Activated CD4-positive, alpha-beta T cell treated with anti-CD3 and anti-CD28 coated beads for 24 hours (primary cell): ENCODE results near the gene COA5.

Source experiments
- DNase-seq, 2 donors: peaks; one replicate each; pipeline ENCODE4 v3.0.0-alpha.2; 2020; ENCODE audit warnings: low read depth in 2 of 2

The COA5 gene

DNA sequence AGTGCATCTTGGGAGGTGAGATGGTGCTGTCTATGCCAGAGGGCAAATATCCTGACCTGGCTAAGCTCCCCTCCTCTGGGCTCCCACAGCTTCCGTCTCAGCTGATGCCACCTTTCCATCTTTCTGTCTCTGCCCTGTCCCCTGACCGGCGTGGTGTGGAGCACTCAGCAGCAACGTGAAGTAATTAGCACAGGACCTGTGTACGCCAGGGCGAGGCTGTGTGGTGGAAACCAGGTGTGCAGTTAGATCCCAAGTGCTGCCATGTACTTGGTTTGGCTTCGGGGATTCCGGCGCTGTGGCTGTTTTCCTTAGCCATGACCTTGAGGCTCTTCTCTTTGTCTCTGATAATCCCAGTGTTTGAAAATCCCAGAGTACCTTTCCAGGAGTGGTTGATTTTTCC is 36.5 kb downstream of the COA5 start:
- DNase-seq = no peak

DNA sequence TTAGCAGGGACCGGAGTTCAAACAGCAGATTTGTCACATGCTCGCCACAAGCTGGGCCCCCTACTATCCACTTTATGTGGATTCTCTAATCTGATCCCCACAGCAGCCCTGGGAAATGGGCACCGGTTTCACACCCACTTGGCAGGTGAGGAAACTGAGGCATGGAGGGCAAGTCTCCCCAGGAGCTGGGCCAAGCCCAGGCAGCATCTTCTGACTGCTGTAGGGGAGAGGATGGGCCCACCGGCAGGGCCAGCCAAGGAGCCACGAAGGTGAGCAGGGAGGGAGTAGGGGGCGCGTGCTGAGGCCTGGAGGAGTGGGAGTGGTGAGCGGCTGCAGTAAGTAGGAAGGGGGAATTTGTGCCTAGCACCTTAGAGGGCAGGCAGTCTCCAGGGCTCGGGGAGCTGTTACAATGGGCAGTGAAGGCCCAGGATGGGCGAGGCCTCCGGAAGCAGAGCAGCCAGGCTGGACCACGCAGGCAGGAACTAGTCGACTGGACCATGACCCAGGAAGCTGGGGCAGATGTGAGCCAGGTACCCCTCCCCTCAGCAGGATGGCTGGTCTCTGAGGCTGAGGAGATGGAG is 37.1 kb downstream of the COA5 start:
- no peak for DNase-seq

DNA sequence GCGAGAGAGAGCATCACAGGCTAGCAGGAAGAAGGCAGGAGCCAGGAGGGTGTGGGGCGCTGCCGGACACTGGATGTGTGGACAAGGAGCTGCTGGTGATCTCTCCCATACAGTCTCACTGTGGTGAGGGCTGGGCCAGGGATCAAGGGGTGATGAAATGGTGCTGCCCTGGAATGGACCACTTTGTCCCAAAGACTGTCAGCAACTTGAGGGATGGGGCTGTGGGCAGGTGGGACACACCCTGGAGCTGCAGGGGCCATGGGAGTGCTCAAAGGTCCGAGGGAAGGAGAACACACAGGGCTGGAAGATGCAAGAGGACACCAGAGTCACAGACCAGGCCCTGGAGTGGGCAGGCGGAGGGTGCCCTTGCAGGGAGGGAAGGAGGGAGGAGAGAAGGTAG is 38.0 kb downstream of the COA5 start:
- no peak for DNase-seq

DNA sequence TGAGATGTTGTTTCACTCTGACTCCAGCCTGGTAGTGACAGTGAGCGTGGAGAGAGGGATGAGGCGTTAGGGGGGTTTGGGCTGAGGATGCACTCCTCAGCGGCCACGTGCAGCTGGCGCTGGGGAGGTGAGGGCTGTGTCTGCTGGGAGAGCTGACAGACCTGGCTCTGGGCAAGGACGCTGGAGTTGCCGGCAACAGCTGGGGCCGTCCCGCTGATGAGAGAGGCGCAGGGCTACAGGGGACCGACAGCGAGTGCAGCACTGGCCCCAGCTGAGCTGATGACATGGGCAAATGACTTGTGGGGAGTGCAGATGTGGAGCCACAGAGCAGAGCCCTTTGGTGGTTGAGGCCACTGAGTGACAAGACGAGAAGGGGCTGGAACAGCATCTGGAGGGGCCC is 38.4 kb downstream of the COA5 start:
- DNase-seq = no peak

DNA sequence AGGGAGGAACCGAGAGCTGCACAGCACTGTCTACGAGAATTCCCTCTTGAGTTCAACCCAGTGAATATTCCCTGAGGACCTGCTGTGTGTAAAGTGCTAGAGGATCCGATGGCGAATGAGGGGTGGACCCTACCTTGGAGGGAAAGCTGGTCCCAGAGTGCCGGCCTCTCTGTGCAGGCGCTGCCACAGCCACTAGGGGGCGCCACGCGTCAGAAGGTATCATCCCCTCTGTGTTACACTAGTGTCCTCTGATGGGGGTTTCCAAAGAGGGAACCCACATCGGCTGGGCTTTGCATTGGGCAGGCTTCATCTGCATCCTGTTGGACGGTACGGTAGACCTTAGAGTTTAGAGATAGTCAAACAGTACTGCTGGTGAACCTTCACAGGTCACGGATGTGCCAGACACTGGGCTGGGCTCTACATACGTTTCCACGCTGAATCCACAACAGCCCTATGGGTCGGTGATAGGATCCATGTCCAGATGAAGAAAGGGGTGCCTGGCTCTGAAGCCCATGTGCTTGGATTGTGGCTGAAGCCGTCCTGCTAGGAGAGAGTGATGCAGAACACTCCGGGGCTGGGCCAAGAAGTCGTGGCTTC is 39.0 kb downstream of the COA5 start:
- DNase-seq = peak; percentile 58 to 69

DNA sequence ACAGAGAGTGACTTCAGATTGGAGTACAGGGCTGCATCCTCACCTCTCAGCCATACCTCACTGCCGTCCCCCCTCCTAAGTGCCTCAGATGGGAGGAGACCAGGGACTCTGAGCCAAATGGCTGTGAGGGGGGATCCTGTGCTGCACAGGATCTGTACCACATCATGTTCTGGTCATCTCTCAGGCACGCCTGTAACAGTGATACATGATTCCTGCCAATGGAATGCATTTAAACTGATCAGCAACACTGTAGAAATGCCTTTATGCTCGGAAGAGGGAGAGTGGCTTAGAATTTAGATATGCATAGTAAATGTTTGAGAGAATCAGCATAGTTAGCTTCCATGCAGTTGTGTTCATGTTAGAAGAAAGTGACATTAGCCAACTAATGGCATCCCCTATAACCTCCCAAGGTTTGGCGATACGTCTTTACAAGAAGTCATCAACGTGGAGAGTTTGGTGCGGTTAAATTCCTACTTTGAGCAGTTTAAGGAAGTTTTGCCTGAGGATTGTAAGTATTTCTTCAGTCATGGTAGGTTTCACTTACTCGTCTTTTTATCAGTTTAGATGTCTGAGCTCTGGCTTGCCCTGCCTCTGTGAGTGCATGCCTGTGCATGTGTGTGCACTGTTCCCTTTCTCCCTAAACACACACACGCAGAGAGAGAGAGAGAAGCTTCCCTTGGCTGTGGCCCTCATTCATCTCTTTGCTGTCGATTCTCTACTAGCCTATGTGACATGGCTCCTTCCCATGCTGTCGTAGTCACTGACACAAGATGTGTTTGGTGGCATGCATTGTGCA is 40.0 kb downstream of the COA5 start:
- no peak for DNase-seq

DNA sequence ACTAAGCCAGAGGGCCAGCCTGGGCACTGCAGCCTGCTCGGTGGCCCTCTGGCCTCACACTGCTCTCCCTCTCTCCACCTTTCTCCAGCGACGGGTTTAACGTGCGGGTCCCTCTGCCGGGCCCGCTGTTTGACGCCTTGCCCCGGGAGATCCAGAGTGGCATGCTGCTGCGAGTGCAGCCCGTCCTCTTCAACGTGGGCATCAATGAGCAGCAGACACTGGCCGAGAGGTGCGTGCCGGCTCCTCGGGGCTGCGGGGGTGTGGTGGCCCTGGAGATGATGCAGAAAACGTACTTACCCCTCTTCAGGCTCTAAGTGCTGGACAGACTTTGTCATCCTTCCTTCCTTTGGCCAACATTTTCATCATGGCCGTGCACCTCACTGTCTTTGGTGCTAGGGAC is 42.4 kb downstream of the COA5 start:
- no peak for DNase-seq

DNA sequence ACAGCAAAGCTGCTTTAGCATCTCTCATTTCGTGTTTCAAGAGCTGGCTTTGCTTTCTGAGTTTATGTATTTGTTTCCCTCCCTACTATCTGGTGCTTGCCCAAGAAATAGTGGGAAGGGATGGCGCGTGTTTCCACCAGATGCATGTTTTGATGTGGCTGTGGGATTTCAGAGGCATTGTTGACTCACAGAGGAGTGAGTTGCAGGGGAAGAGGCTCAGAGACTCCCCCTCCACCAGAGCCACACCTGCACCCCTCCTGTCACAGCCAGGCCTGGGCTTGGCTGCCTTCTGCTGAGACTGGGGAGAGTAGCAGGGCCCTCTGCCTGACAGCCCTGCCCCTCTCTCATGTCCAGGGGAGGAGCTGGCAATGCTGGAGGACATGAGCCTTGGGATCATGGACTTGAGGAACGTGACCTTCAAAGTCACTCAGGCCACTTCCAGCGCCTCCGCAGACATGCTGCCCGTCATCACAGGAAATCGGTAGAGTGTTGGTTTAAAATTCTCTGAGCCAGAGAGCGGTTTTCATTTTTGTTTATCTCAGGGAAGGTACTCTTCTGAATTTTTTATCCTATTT is 42.9 kb downstream of the COA5 start:
- DNase-seq = no peak

DNA sequence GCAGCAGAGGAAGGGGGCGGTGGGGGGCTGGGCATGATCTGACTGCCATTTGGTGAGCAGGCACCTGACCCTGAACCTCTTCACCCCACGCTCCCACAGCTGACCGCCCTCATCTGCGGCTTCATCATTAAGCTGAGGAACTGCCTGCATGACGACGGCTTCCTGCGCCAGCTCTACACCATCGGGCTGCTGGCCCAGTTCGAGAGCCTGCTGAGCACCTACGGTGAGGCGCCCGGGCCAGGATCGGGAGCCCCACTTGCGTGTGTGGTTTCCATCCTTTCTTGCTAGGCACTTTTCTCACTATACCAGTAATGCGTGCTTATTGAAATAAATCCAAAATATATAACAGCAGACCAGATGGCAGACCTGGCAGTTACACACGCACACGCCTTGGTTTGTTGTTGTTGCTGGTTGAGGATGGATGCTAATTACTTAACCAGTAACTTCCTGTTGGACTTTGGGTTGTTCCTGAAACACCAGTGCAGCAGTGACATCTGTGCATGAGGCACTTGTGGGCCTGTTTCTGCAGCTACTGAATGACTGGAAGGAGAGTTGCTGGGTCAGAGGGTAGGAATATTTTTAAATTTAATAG is 43.7 kb downstream of the COA5 start:
- no peak for DNase-seq

DNA sequence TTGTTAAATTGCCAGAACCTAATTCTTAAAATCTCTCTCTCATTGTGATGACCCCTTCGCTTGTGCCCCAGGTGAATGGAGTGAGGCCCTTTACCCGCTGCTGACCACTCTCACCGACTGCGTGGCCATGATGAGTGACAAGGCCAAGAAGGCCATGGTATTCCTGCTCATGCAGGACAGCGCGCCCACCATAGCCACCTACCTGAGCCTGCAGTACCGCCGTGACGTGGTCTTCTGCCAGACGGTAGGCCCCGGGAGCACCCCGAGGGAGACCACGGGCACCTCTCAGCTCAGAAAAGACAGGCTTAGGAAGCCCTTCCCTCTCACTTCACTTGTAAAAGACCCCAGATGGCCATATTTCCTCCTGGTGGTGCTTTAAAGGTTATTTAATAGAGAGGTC is 44.9 kb downstream of the COA5 start:
- DNase-seq = no peak

DNA sequence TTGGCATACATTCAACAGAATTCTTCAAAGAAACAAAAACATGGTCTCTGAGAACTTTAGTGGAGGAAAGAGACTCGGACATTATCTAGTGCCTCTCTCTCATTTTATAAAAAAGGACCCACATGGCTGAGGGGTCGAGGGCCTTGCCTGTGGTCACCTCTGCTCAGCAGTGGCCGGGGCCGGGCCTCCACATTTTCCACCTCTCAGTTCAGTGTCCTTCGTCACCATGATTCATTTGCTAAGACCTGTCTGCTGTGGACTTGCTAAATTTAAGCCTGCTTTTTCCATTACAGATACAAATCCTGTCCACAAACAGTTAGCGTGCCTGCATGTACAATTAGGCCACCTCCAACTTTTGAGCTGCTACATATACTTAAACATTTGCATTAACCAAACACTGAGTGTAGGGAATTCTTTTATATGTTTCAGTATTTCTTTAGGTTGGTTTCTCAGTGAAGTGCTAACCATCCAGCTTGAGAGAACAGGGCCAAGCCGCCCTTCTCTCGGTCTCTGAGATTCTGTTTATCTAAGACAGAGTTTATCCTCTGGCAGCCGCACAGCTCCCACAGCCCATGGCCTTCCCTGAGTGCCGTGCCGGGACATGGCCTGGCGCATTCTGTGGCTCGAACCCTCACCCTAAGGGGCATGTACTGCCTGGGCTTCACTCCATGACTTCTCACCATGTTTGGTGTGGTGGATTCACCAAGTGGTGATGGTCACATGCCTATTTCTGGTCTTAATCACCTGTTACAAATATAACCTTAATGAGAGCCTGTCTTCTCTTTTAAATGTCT is 46.2 kb downstream of the COA5 start:
- no peak for DNase-seq

DNA sequence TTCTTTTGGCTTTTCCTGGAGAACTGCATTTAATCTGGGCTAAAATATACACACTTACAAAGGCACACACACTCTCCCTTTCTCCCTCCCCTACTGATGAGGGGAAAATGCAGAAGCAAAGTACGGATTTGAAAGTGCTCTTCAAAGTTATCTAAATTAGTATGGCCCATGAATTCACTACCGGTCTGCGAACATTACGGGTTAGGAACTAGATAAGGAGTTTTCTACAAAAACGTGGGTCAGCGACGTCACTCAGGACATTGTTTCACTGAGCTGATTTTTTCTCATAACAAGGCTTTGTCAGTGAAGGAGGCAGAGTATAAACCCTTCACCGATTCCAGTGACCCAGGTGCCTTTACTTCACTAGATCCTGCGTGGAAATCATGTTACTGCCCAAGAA is 47.3 kb downstream of the COA5 start:
- DNase-seq = no peak

DNA sequence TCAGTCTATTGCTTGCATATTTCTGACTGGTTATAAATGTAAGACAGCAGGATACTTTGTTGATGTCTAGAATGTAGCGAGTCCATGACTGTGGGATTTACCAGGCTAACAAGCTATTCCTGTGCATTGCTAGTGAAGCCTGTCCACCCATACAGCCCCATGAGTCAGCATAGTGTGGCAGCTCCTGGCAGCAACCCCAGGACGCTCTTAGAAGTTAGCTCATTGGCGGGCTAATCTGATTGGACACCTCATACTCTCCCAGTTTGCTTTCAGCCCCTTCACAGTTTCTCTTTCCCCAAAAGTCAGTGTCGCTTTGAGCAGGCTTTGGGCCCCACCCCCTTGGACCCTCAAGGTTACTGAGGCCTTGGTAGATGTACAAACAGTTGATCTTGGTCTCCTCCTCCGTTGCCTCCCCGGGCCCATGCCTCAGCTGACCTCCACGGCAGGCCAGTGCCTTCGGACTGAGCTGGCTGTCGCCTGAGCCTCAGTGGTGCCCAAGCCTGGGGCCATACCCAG is 48.0 kb downstream of the COA5 start:
- DNase-seq = no peak

DNA sequence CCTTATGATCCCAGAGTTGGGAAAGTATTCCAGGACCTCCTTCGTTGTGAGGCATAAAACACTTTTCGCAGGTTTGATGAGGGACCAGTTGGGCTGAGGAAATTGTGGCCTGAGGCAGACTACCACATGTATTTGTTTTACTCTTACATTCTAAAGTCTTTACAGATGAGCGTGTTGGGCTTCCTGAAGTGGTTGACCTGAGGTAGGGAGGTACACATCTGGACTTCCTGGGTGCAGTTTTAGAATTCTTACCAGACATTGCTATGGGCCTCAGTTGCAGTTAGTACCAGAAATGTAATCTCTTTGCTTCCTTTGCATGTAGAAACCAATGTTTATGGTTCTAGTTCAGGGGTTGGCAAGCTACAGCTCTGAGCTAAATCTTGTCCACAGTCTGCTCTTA is 48.7 kb downstream of the COA5 start:
- DNase-seq = no peak

DNA sequence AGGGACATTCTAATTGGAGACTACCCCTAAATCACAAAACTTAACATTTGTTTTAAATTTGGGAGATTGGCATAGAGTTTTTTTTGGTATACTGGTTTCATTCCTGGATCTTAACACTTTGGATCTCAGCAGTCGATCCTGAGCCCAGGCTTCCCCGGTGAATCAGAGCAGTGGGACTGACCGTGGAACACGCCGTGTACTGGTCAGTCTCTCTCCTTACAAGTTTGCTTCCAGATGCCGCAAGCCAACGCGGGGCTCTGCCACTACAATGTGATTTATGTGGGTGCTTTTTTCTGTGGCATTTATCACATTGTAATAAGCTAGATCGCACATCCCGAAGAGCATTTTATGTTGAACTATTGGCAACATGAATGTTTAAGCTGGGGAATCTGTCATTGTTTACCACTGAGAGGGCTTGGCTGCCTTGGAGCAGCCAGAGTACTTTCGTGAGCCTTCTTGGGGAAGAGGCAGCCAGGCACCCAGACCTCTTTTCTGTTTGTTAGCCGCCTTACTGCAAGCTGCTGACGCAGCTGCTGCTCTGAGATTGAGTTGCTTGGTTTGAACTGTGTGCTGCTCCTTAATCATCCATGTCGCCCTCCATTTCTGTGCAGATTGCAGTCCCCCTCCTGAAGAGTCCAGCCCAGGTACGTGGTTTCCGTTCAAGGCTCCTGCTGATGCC is 49.3 kb downstream of the COA5 start:
- no peak for DNase-seq

DNA sequence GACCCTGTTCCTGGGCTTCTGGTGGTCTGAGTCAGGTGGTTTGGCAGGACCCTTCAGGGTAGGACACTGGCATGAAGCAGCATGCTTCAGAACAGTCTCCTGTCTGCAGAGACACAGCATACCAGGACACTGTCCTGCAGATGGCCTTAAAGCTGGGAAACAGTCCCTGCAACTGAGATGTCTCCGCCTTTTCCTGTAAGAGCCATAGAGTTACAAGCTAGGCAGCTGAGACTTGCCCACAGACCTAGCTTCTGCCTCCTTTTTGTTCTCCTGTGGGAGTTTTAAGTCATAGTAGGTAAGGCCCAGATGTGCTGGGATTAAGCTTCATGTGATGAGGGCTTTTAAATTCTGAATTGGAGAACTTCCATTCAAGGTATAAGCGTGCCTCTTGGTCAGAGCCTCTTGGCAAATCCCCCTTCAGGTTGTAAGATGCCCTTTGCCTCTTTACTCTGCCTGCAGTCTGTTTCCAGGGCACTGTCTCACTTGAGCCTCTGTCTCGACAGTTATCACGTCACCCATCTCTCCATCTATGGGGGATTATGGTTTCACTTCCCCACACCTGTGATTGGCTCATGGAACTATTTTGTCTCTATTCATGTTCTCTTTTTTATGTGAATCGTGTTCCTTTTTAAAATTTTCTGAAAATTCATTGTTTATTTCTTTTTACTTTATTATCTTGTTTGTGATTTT is 51.8 kb downstream of the COA5 start:
- no peak for DNase-seq

DNA sequence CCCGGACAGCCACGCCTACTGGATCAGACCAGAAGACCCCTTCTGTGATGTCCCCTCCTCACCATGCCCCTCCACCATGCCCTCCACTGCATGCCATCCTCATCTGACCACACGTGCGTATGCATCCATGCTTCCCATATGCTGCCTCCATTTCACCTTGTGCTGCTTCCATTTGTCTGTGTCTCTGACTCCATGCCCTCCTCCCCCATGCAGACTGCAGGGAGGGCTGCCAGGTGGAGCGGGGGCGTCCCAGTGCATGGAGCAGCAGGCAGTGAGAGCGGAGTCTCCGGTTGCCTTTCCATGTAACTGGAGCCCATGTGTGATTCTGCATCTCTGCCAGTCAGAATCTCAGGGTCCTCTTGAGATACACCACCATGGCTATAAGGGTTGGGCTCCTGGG is 52.6 kb downstream of the COA5 start:
- DNase-seq = no peak

DNA sequence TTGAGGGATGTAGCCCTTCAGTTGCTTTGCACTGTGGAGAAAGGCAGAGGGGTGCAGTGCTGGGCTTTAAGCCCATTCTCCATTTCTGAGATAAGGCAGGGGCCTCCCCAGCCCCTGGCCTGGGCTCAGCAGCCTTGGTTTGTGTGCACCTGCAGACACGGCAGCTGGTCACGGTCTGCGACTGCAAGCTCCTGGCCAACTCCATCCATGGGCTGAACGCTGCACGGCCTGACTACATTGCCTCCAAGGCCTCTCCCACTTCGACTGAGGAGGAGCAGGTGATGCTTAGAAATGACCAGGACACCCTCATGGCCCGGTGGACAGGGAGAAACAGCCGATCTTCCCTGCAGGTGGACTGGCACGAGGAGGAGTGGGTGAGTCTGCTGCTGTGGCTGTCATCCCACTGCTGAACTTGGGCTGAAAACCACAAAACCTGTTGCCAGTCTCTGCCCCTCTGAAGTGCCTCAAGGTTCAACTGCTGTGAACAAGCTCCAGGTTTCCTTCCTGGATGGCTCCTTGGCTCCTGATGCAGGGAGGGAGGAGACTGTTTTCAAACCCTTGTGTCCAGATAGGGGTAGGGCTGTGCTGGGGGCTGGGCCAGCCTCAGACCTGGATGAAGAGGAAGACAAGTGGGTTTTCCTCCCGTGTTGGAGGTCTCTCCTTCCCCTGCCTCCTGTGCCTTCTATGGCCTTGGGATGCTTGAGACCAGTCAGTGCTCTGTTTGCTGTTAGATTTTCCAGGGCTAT is 54.0 kb downstream of the COA5 start:
- DNase-seq = no peak

DNA sequence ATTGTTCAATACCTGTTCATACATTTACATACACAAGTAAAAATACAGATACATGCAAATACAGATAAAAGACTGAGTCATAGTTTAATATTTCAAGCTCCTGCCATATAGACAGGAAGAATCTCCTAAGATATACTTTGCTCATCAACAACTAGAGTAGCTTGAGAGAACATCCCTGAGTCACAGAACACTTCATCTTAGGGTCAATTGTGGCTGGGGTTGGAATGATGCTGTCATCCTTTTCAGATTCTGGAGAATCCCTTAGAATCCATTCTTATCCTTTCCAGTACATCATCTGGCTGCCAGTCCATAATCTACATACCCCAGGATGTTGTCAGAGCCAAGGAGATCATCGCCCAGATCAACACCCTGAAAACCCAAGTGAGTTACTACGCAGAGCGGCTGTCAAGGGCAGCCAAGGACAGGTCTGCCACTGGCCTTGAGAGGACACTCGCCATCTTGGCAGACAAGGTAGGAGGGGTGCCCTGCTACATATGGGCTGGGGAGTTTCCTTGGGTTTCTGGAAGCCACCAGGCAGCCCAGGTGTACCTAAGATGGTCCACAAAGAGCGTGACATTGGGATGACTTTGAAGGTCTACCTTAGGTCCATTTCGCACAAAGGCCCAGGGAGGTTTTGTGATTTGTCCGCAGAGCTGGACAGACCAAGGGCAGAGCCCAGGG is 55.7 kb downstream of the COA5 start:
- no peak for DNase-seq
